NCI-H345 (cell line): ENCODE measurements around the gene NASP.
A peak's percentile ranks its signal among the peaks of the same experiment; 100 is the strongest.
"Not testable (repeated sequence)": the region's sequence is repeated elsewhere in the genome, so short reads cannot be mapped to it uniquely, and the experiment has no call there.

Experiments used
- DNase-seq: peaks from one replicate; lab custom pipeline; 2025; lab: John Stamatoyannopoulos, UW

NASP gene

GRCh38 chr1:45569962-45570581 lies 13.8 kb upstream of the NASP start:
- peak; percentile 66 for DNase-seq

GRCh38 chr1:45570631-45571030 lies 13.2 kb upstream of the NASP start:
- DNase-seq: no peak

- no peak for DNase-seq
These were observed 10.5 kb upstream of the NASP start for GRCh38 chr1:45573231-45573804.

- DNase-seq: no peak
These were observed 9.7 kb upstream of the NASP start for GRCh38 chr1:45574105-45574626.

- peak; percentile 98 for DNase-seq
These were observed 576 bp upstream of the NASP start for GRCh38 chr1:45583264-45583665.

GRCh38 chr1:45584351-45585109 lies 689 bp downstream of the NASP start:
- peak; percentile 97 for DNase-seq

- DNase-seq: no peak
These were observed 1.2 kb downstream of the NASP start for GRCh38 chr1:45585110-45585426.

GRCh38 chr1:45585496-45586075 lies 1.7 kb downstream of the NASP start:
- DNase-seq: no peak

GRCh38 chr1:45586769-45587168 lies 2.9 kb downstream of the NASP start:
- DNase-seq: no peak

- no peak for DNase-seq
These were observed 6.0 kb downstream of the NASP start for GRCh38 chr1:45589861-45590260.

- no peak for DNase-seq
These were observed 10.6 kb downstream of the NASP start for GRCh38 chr1:45594412-45594811.

- not testable (repeated sequence) for DNase-seq
These were observed 12.9 kb downstream of the NASP start for GRCh38 chr1:45596765-45597164.

GRCh38 chr1:45604239-45604638 lies 20.4 kb downstream of the NASP start:
- no peak for DNase-seq

- no peak for DNase-seq
These were observed 23.7 kb downstream of the NASP start for GRCh38 chr1:45607404-45608074.

GRCh38 chr1:45608175-45609156 lies 24.6 kb downstream of the NASP start:
- DNase-seq: no peak

- no peak for DNase-seq
These were observed 26.9 kb downstream of the NASP start for GRCh38 chr1:45610589-45611226.

- DNase-seq: no peak
These were observed 29.2 kb downstream of the NASP start for GRCh38 chr1:45612941-45613579.

- no peak for DNase-seq
These were observed 32.0 kb downstream of the NASP start for GRCh38 chr1:45615885-45616284.

- DNase-seq: no peak
These were observed 33.8 kb downstream of the NASP start for GRCh38 chr1:45617618-45618017.
